Panc1 (cell line): ENCODE measurements around the gene LMO1. TPM values are rescaled to one million over a fixed set of nuclear protein-coding genes. Genes with fewer than 3 reads are reported as not detected.

ENCODE experiments used
- ATAC-seq: fragments of 200-7000 bp; cut with Tn5 transposase; 2 replicates; pipeline ENCODE4 v1.9.1; 2020; ENCODE audit warnings: mild to moderate bottlenecking, moderate library complexity
- BruUV-seq: library from RNA; stranded (reverse); fragments of 400-500 nt; replicated peaks from 2 replicates; lab custom pipeline; 2021; lab: Mats Ljungman, UMichigan
- CTCF ChIA-PET: fragments of 300-600 bp; sonication (Branson Sonifier 250); formaldehyde crosslinking; loops from one replicate; lab custom pipeline; 2022; ENCODE audit warnings: antibody characterized with exemption; lab: Charles Lee
- POLR2A ChIA-PET: fragments of 300-600 bp; sonication (Branson Sonifier 250); formaldehyde crosslinking; loops from one replicate; lab custom pipeline; 2022; ENCODE audit warnings: antibody characterized with exemption; lab: Charles Lee
- DNase-seq: peaks from one replicate; pipeline ENCODE4 v3.0.0-alpha.2; 2010; ENCODE audit warnings: low read depth, low spot score
- H3K27ac ChIP-seq: 2 replicates; pipeline ENCODE4 v1.5.1; 2011; ENCODE audit warnings: mild to moderate bottlenecking, low read length, inconsistent platforms
- H3K27me3 ChIP-seq: fragments of 200-500 bp; sonication (Bioruptor generic); 2 replicates; pipeline ENCODE4 v1.6.0; 2014; ENCODE audit warnings: low read length, inconsistent platforms; ENCODE audit not compliant: control insufficient read depth, insufficient read depth
- H3K36me3 ChIP-seq: fragments of 200-500 bp; sonication (Bioruptor generic); 2 replicates; pipeline ENCODE4 v1.5.1; 2014; ENCODE audit warnings: inconsistent platforms, mild to moderate bottlenecking, low read length, moderate library complexity; ENCODE audit not compliant: control insufficient read depth, insufficient read depth
- H3K4me1 ChIP-seq: 2 replicates; pipeline ENCODE4 v1.5.1; 2011; ENCODE audit warnings: inconsistent platforms, mild to moderate bottlenecking, low read length, moderate library complexity; ENCODE audit not compliant: control insufficient read depth, insufficient read depth
- H3K4me3 ChIP-seq, 2 experiments: 2 replicates each; pipeline ENCODE4 v1.5.1; 2011 to 2012; ENCODE audit warnings: low read depth in 2 of 2, low read length in 2 of 2, mild to moderate bottlenecking in 2 of 2, inconsistent platforms in 1 of 2, moderate library complexity in 1 of 2
- H3K9me3 ChIP-seq: fragments of 200-500 bp; sonication (Bioruptor generic); 2 replicates; pipeline ENCODE4 v1.5.1; 2014; ENCODE audit warnings: low read depth, mild to moderate bottlenecking, inconsistent platforms, low read length, moderate library complexity; ENCODE audit not compliant: control insufficient read depth, insufficient read depth
- CTCF ChIP-seq: fragments of 450-650 bp; IDR thresholded peaks from 2 replicates; pipeline ENCODE4 v1.5.1; 2017; ENCODE audit warnings: mild to moderate bottlenecking
- POLR2AphosphoS5 ChIP-seq: IDR thresholded peaks from 2 replicates; pipeline ENCODE4 v1.6.1; 2012; ENCODE audit warnings: mild to moderate bottlenecking, low read depth, low read length, moderate library complexity
- REST ChIP-seq, 2 experiments: IDR thresholded peaks; 2 replicates each; pipeline ENCODE4 v1.6.1; 2011 to 2012; ENCODE audit warnings: low read depth in 2 of 2, control low read depth in 1 of 2, low read length in 1 of 2, mild to moderate bottlenecking in 1 of 2, moderate library complexity in 1 of 2; ENCODE audit not compliant: insufficient read depth in 1 of 2
- SIN3A ChIP-seq: IDR thresholded peaks from 2 replicates; pipeline ENCODE4 v1.6.1; 2012; ENCODE audit warnings: low read depth, mild to moderate bottlenecking, low read length, moderate library complexity, borderline replicate concordance; ENCODE audit not compliant: insufficient read depth
- TCF7L2 ChIP-seq: IDR thresholded peaks from 2 replicates; pipeline ENCODE4 v1.6.1; 2011; ENCODE audit warnings: mild to moderate bottlenecking, low read depth, low read length, inconsistent platforms
- in situ Hi-C: cut with HindIII; loops from 2 replicates; pipeline ENCODE4 v1.10.0; 2016; ENCODE audit warnings: low sequenced_read_pairs, low pct_unique_long_range_greater_than_20kb
- intact Hi-C: fragments of 100-400 bp; cut with micrococcal nuclease; formaldehyde crosslinking; loops from one replicate; pipeline ENCODE4 v1.10.0; 2022; ENCODE audit not compliant: unreplicated experiment
- total RNA-seq: library from RNA; stranded (reverse); gene quantifications from one replicate; pipeline ENCODE4 v1.2.1, GENCODE V29; 2021; ENCODE audit not compliant: unreplicated experiment

The LMO1 gene
- total RNA-seq, 1 experiment from 2014 or later = not detected

- BruUV-seq = no TSS peak
- no peak for DNase-seq
- in situ Hi-C loops = no loop called here
- peak; percentile 29; the same call in 1 of the 2 replicates for ATAC-seq
- no peak overlapping the region for H3K27ac ChIP-seq
- ChIA-PET POLR2A (no interaction called here), CTCF (no interaction called here)
- TF ChIP-seq POLR2AphosphoS5 (no peak), CTCF (no peak), SIN3A (no peak), REST (IDR thresholded peaks at IDR 0.05; ENCODE audit: insufficient read depth in 1 of 2, low read depth in 2 of 2, low read length in 1 of 2) (no peak), TCF7L2 (no peak)
- H3K9me3 ChIP-seq = no peaks in the 10 kb centered on the region
- H3K36me3 ChIP-seq = no peaks in the 10 kb centered on the region
- intact Hi-C loops = no loop called here
- H3K4me3 ChIP-seq = no peak overlapping the region
- no peaks in the 10 kb centered on the region for H3K4me1 ChIP-seq
- H3K27me3 ChIP-seq = peaks cover 13% of the 10 kb centered on the region
Measured at GRCh38 chr11:8243458-8243857, 20.2 kb downstream of the LMO1 start.

- H3K4me1 ChIP-seq = no peaks in the 10 kb centered on the region
- POLR2A ChIA-PET = no interaction called here
- H3K27me3 ChIP-seq = peaks cover 13% of the 10 kb centered on the region
- no peaks in the 10 kb centered on the region for H3K9me3 ChIP-seq
- in situ Hi-C loops (no loop called here), intact Hi-C loops (no loop called here)
- H3K4me3 ChIP-seq = no peak overlapping the region
- no peak for TF ChIP-seq REST (IDR thresholded peaks at IDR 0.05; ENCODE audit: insufficient read depth in 1 of 2, low read depth in 2 of 2, low read length in 1 of 2)
- TF ChIP-seq POLR2AphosphoS5 = no peak
- TF ChIP-seq TCF7L2 = no peak
- no peak for TF ChIP-seq CTCF
- no peak for TF ChIP-seq SIN3A
- DNase-seq (no peak), ATAC-seq (no peak)
- CTCF ChIA-PET = no interaction called here
- BruUV-seq = no TSS peak
- no peak overlapping the region for H3K27ac ChIP-seq
- no peaks in the 10 kb centered on the region for H3K36me3 ChIP-seq
Measured at GRCh38 chr11:8242499-8243280, 21.0 kb downstream of the LMO1 start.
